D721Med (cell line): ENCODE data around the gene PREX1.
"Not testable (repeated sequence)": the region's sequence is repeated elsewhere in the genome, so short reads cannot be mapped to it uniquely, and the experiment has no call there.

Experiments
- DNase-seq: peaks from one replicate; pipeline ENCODE4 v3.0.0; 2011; ENCODE audit warnings: low spot score; ENCODE audit not compliant: insufficient read length
- FAIRE-seq: peaks from 2 replicates; lab custom pipeline; 2011; peaks lifted over from hg19 to GRCh38; lab: Jason Lieb, UNC
- CTCF ChIP-seq: IDR thresholded peaks from 2 replicates; pipeline ENCODE4 v1.5.1; 2012; ENCODE audit warnings: mild to moderate bottlenecking, control low read depth; ENCODE audit not compliant: insufficient read depth; ENCODE audit errors: missing control alignments

The PREX1 gene

GRCh38 chr20:48831718-48832404 is 4.1 kb upstream of the PREX1 start:
- FAIRE-seq (no peak), DNase-seq (no peak)
- no peak for TF ChIP-seq CTCF

- no peak for TF ChIP-seq CTCF
- no peak for DNase-seq
- FAIRE-seq: no peak
These were observed 3.1 kb upstream of the PREX1 start for GRCh38 chr20:48830826-48831318.

- FAIRE-seq (no peak), DNase-seq (no peak)
- no peak for TF ChIP-seq CTCF
These were observed 2.1 kb upstream of the PREX1 start for GRCh38 chr20:48829940-48830339.

DNA sequence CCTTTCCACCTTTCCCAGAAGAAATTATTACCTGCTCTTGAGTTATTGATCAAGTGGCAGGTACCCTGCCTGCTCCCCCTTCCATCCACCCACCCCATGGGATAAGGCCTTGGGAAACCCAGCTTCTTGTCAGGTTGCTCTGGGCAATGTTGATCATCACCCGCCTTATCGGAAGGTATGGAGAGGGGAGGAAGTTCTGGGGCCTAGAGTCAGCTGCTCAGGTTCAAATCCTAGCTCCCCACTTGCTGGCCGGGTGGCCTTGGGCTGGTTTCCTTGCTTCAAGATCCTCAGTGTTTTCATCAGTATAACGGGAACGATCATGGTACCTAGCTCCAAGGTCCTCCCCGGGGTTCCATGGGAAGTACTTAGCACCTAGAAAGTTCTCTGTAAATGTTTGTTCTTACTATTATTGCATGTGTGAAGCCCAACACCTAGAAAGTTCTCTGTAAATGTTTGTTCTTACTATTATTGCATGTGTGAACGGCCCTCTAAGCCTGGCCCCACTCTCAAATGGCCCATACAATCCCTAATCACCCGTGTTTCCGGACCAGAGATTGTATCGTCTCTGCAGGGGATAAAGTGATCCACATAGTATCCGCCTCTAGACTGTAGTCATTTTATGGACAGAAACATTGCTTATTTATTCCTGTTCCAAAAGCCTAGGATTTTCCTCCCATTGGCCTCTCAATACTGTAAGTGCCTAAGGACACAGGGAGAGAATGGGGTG is 1.1 kb upstream of the PREX1 start:
- no peak for FAIRE-seq
- DNase-seq: no peak
- TF ChIP-seq CTCF: no peak

DNA sequence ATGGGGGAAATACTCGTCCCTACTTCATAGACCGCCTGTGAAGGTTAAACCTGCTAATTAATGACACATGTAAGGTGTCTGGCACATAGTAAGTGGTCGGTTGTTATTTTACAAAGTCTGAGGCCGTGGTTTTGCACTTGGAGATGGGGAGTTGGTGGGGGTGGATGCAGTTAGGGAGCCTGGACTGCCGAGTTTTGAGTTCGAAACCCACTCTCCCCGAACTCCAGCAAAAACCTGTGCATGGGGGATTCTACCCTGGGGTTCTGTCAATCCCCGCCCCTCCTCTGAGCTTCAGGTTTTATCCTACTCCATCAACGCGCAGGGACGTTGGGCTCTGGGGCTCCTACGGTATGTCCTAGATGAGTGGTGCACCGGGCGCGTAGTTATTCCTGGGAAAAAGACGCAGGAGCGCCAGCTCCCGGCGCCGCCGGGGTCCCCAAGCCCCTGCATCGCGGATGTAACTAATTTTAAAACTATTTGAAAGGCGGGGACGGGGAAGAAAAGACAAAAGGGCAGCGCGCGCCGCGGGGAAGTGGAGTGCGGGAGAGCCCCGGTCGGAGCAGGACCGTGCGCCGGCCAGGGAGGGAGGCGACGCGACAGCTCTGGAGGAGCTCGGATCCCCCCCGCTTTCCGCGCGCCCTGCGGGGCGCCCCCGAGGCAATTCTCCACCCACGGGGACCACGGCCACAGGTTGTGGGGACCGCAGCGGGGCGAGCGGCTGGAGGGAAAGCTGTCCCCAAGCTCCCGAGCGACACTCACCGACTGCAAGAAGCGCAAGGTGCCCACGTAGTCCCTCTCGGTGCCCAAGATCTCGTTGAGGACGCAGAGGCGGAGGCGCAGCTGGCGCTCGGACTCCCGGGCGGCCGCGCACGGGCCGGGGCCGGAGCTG is 672 bp downstream of the PREX1 start:
- DNase-seq (no peak), FAIRE-seq (no peak)
- no peak for TF ChIP-seq CTCF

- not testable (repeated sequence) for DNase-seq, FAIRE-seq
These were observed 1.3 kb downstream of the PREX1 start for GRCh38 chr20:48826480-48826879.

DNA sequence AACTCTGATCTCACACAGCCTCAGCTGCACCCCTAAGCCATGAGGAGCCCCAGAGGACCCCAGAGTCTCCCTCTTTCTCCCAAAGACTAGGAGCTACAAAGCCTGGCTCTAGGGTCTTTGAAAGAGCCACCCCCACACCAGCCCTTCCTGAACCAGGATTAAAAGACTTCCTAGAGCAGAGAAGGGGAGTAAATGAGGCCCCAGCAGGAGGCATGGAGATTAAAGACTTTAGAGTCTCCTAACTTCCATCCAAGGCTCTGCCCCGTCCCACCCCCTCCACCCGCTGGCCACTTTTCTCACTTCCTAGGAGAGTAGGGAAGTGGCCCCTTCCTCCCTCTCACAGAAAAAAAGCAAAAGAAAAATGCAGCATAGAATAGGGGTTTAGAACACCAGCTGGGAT is 1.7 kb downstream of the PREX1 start:
- no peak for FAIRE-seq
- TF ChIP-seq CTCF: no peak
- no peak for DNase-seq
